H1 (cell line): ENCODE measurements around the gene GTF2A1L. TPM values are rescaled to one million over a fixed set of nuclear protein-coding genes. Genes with fewer than 3 reads are reported as not detected.

Source experiments
- CTCF ChIA-PET: fragments of 300-600 bp; sonication (Branson Sonifier 250); formaldehyde crosslinking; loops from one replicate; lab custom pipeline; 2021; ENCODE audit not compliant: partially characterized antibody; lab: Charles Lee
- POLR2A ChIA-PET: fragments of 300-600 bp; sonication (Branson Sonifier 250); formaldehyde crosslinking; loops from one replicate; lab custom pipeline; 2021; ENCODE audit warnings: inconsistent platforms; ENCODE audit not compliant: partially characterized antibody; lab: Charles Lee
- DNase-seq, 2 experiments: peaks; one replicate each; pipeline versions ENCODE4 v3.0.0 to v3.0.0-alpha.2; 2010 to 2022; ENCODE audit warnings: low spot score in 2 of 2, low read depth in 1 of 2, mixed read lengths in 1 of 2
- FAIRE-seq: peaks from 2 replicates; lab custom pipeline; 2011; peaks lifted over from hg19 to GRCh38; lab: Jason Lieb, UNC
- H2AFZ ChIP-seq: 2 replicates; pipeline ENCODE4 v1.8.1; 2012; ENCODE audit warnings: low read length, inconsistent platforms
- H2AK5ac ChIP-seq: 2 replicates; pipeline ENCODE4 v1.6.1; 2013; ENCODE audit warnings: low read depth, low read length
- H2BK120ac ChIP-seq: replicated peaks from 2 replicates; pipeline ENCODE3; 2013; ENCODE audit warnings: low read depth, low read length, inconsistent platforms
- H2BK12ac ChIP-seq: 2 replicates; pipeline ENCODE4 v1.6.1; 2013; ENCODE audit warnings: low read depth, low read length
- H2BK15ac ChIP-seq: 2 replicates; pipeline ENCODE4 v1.6.1; 2013; ENCODE audit warnings: low read length
- H2BK20ac ChIP-seq: 2 replicates; pipeline ENCODE4 v1.6.1; 2013; ENCODE audit warnings: low read length
- H2BK5ac ChIP-seq: 2 replicates; pipeline ENCODE4 v1.6.1; 2013; ENCODE audit warnings: low read depth, low read length
- H3K14ac ChIP-seq: 2 replicates; pipeline ENCODE4 v1.6.1; 2013; ENCODE audit warnings: inconsistent platforms; ENCODE audit not compliant: insufficient read length
- H3K18ac ChIP-seq: 2 replicates; pipeline ENCODE4 v1.6.1; 2013; ENCODE audit warnings: low read length; ENCODE audit errors: extremely low read depth
- H3K23ac ChIP-seq: 2 replicates; pipeline ENCODE4 v1.6.1; 2013; ENCODE audit warnings: inconsistent platforms; ENCODE audit not compliant: insufficient read length
- H3K23me2 ChIP-seq: 2 replicates; pipeline ENCODE4 v1.6.1; 2013; ENCODE audit warnings: low read depth, low read length
- H3K27ac ChIP-seq: 2 replicates; pipeline ENCODE4 v1.6.1; 2011; ENCODE audit warnings: low read depth, low read length, inconsistent platforms
- H3K27me3 ChIP-seq, 4 experiments: replicated peaks in 1 of 4; 1 replicate in 1 of 4; 2 replicates in 3 of 4; pipeline versions ENCODE4 v1.6.1 to v1.8.1; 2011 to 2013; ENCODE audit warnings: low read length in 3 of 4, mild to moderate bottlenecking in 3 of 4, inconsistent platforms in 2 of 4, mixed read lengths in 2 of 4, moderate library complexity in 1 of 4; ENCODE audit not compliant: control insufficient read depth in 3 of 4, insufficient read depth in 3 of 4; ENCODE audit errors: extremely low read depth in 1 of 4
- H3K36me3 ChIP-seq, 4 experiments: 2 replicates each; pipeline versions ENCODE4 v1.6.1 to v1.8.1; 2011 to 2013; ENCODE audit warnings: mild to moderate bottlenecking in 4 of 4, low read length in 3 of 4, moderate library complexity in 2 of 4, control low read depth in 1 of 4, inconsistent platforms in 1 of 4; ENCODE audit not compliant: insufficient read depth in 4 of 4, control insufficient read depth in 2 of 4
- H3K4ac ChIP-seq: replicated peaks from 2 replicates; pipeline ENCODE3; 2013; ENCODE audit warnings: low read length, low read depth, mixed read lengths, inconsistent platforms; ENCODE audit not compliant: insufficient read length
- H3K4me1 ChIP-seq, 4 experiments: replicated peaks in 1 of 4; 1 replicate in 1 of 4; 2 replicates in 3 of 4; pipeline versions ENCODE4 v1.6.1 to v1.8.1; 2011 to 2013; ENCODE audit warnings: low read length in 3 of 4, inconsistent platforms in 2 of 4, mixed read lengths in 1 of 4; ENCODE audit not compliant: insufficient read depth in 4 of 4, control insufficient read depth in 3 of 4
- H3K4me2 ChIP-seq, 2 experiments: 2 replicates each; pipeline versions ENCODE4 v1.6.1 to v1.8.1; 2011 to 2013; ENCODE audit warnings: low read depth in 2 of 2, low read length in 2 of 2, control low read depth in 1 of 2, inconsistent platforms in 1 of 2, mild to moderate bottlenecking in 1 of 2; ENCODE audit not compliant: insufficient read depth in 1 of 2
- H3K4me3 ChIP-seq, 4 experiments: fragments of 200-600, 300-600 bp in 1 of 4; sonication (generic), shearing (Covaris generic), sonication (Bioruptor Twin) in 1 of 4; 2 replicates each; pipeline versions ENCODE4 v1.5.1 to v1.8.1; 2011 to 2016; ENCODE audit warnings: low read length in 4 of 4, low read depth in 3 of 4, control low read depth in 2 of 4, inconsistent platforms in 2 of 4, mild to moderate bottlenecking in 2 of 4, mixed read lengths in 1 of 4, moderate library complexity in 1 of 4; ENCODE audit not compliant: insufficient read depth in 2 of 4; ENCODE audit errors: extremely low read depth in 1 of 4
- H3K56ac ChIP-seq: replicated peaks from 2 replicates; pipeline ENCODE3; 2013; ENCODE audit warnings: low read depth, mild to moderate bottlenecking, mixed read lengths, low read length, inconsistent platforms; ENCODE audit not compliant: insufficient read length
- H3K79me1 ChIP-seq: 2 replicates; pipeline ENCODE4 v1.6.1; 2013; ENCODE audit warnings: low read depth, low read length, control low read depth
- H3K79me2 ChIP-seq, 2 experiments: 2 replicates each; pipeline versions ENCODE4 v1.6.1 to v1.8.1; 2012 to 2013; ENCODE audit warnings: low read length in 2 of 2, mild to moderate bottlenecking in 2 of 2, inconsistent platforms in 1 of 2; ENCODE audit not compliant: insufficient read depth in 2 of 2, control insufficient read depth in 1 of 2
- H3K9ac ChIP-seq, 4 experiments: replicated peaks in 1 of 4; 1 replicate in 1 of 4; 2 replicates in 3 of 4; pipeline versions ENCODE4 v1.6.1 to v1.8.1; 2011 to 2013; ENCODE audit warnings: low read depth in 3 of 4, low read length in 3 of 4, control low read depth in 2 of 4, mild to moderate bottlenecking in 2 of 4, moderate library complexity in 2 of 4, inconsistent platforms in 1 of 4; ENCODE audit errors: extremely low read depth in 1 of 4
- H3K9me3 ChIP-seq, 2 experiments: 2 replicates each; pipeline versions ENCODE4 v1.6.1 to v1.8.1; 2012 to 2013; ENCODE audit warnings: mild to moderate bottlenecking in 2 of 2, moderate library complexity in 2 of 2, control low read depth in 1 of 2, inconsistent platforms in 1 of 2, low read depth in 1 of 2, low read length in 1 of 2, mixed read lengths in 1 of 2; ENCODE audit not compliant: insufficient read depth in 2 of 2
- H4K20me1 ChIP-seq, 2 experiments: replicated peaks in 1 of 2; 2 replicates each; pipeline versions ENCODE3 to v1.8.1; 2011 to 2013; ENCODE audit warnings: inconsistent platforms in 2 of 2, low read length in 2 of 2, mild to moderate bottlenecking in 1 of 2; ENCODE audit not compliant: insufficient read depth in 2 of 2, control insufficient read depth in 1 of 2
- H4K5ac ChIP-seq: 2 replicates; pipeline ENCODE4 v1.6.1; 2013; ENCODE audit warnings: low read length, low read depth, mixed read lengths, inconsistent platforms; ENCODE audit not compliant: insufficient read length
- H4K8ac ChIP-seq: 2 replicates; pipeline ENCODE4 v1.8.0; 2013; ENCODE audit warnings: mild to moderate bottlenecking, moderate library complexity, low read length, inconsistent platforms; ENCODE audit not compliant: insufficient read depth; ENCODE audit errors: extremely low read depth
- H4K91ac ChIP-seq: replicated peaks from 2 replicates; pipeline ENCODE3; 2013; ENCODE audit warnings: low read length, mixed read lengths, inconsistent platforms; ENCODE audit not compliant: insufficient read length
- ASH2L ChIP-seq: fragments of 200-600, 300-600 bp; sonication (generic); IDR thresholded peaks from one replicate; pipeline ENCODE4 v1.7.1; 2017; ENCODE audit warnings: low read length
- ATF2 ChIP-seq: IDR thresholded peaks from 2 replicates; pipeline ENCODE4 v1.6.1; 2012; ENCODE audit warnings: low read length, inconsistent platforms
- FOSL1 ChIP-seq: IDR thresholded peaks from 2 replicates; pipeline ENCODE4 v1.6.1; 2011; ENCODE audit warnings: mild to moderate bottlenecking, low read depth, low read length, moderate library complexity; ENCODE audit not compliant: insufficient read depth
- HDAC6 ChIP-seq: IDR thresholded peaks from one replicate; pipeline ENCODE4 v1.7.1; 2012; ENCODE audit warnings: low read depth, mild to moderate bottlenecking, inconsistent platforms, low read length, moderate library complexity
- KDM1A ChIP-seq: fragments of 200-600, 300-600 bp; sonication (generic); IDR thresholded peaks from 2 replicates; pipeline ENCODE4 v1.7.1; 2016; ENCODE audit warnings: mild to moderate bottlenecking, low read length, borderline replicate concordance
- KDM4A ChIP-seq: IDR thresholded peaks from one replicate; pipeline ENCODE4 v1.7.1; 2012; ENCODE audit warnings: low read depth, mild to moderate bottlenecking, moderate library complexity, low read length, inconsistent platforms; ENCODE audit not compliant: severe bottlenecking
- RAD21 ChIP-seq, 2 experiments: IDR thresholded peaks in 1 of 2; conservative IDR thresholded peaks in 1 of 2; 2 replicates each; pipeline ENCODE4 v1.6.1; 2011; ENCODE audit warnings: low read depth in 2 of 2, low read length in 2 of 2, improper control_type of control experiment in 1 of 2, inconsistent platforms in 1 of 2, mild to moderate bottlenecking in 1 of 2, moderate library complexity in 1 of 2
- SIN3A ChIP-seq, 2 experiments: IDR thresholded peaks in 1 of 2; conservative IDR thresholded peaks in 1 of 2; 2 replicates each; pipeline ENCODE4 v1.6.1; 2011 to 2012; ENCODE audit warnings: low read length in 2 of 2, improper control_type of control experiment in 1 of 2, low read depth in 1 of 2, mild to moderate bottlenecking in 1 of 2
- TAF1 ChIP-seq: IDR thresholded peaks from 2 replicates; pipeline ENCODE4 v1.6.1; 2011; ENCODE audit warnings: mild to moderate bottlenecking, low read depth, low read length
- TBP ChIP-seq: IDR thresholded peaks from 2 replicates; pipeline ENCODE4 v1.6.1; 2011; ENCODE audit warnings: low read depth, low read length, improper control_type of control experiment
- USF2 ChIP-seq: IDR thresholded peaks from 2 replicates; pipeline ENCODE4 v1.6.1; 2011; ENCODE audit warnings: low read length, improper control_type of control experiment
- polyA plus RNA-seq, 7 experiments: library from polyadenylated mRNA; depleted of rRNA in 3 of 7; stranded (reverse) in 5 of 7; unstranded in 2 of 7; fragments of >200 nt in 5 of 7; fragments of 200-250 nt in 2 of 7; gene quantifications; 1 replicate in 5 of 7; 2 replicates in 1 of 7; 4 replicates in 1 of 7; pipeline versions ENCODE4 v1.2.1 to v1.2.3, GENCODE V29; 2011 to 2013; ENCODE audit warnings: missing spikeins in 2 of 7, mixed read lengths in 2 of 7
- total RNA-seq: library from RNA; stranded (reverse); fragmentation: NEBNext Ultra II Directional; extraction: Animal tissue kit (Norgen Biotek cat#: 25700); gene quantifications from 2 replicates; pipeline ENCODE4 v1.2.1, GENCODE V29; 2021

Gene GTF2A1L
- total and polyA plus RNA-seq, 2 of the 8 experiments (the other 6 are each of a cell fraction or from before 2014, with no cell fraction given), result 0.18 TPM; not detected in 1

GRCh38 chr2:48695991-48696390, 78.3 kb downstream of the GTF2A1L start:
- H4K8ac ChIP-seq, result no peak overlapping the region
- DNase-seq, result no peak
- TF ChIP-seq USF2, result no peak
- TF ChIP-seq ATF2, result no peak
- TF ChIP-seq TAF1, result no peak
- no peak for TF ChIP-seq KDM4A
- TF ChIP-seq HDAC6, result no peak
- no peak for TF ChIP-seq ASH2L
- TF ChIP-seq KDM1A, result no peak
- TF ChIP-seq FOSL1, result no peak
- no peak for TF ChIP-seq SIN3A (conservative IDR thresholded peaks at IDR 0.05 in 1 of 2, IDR thresholded peaks at IDR 0.05 in 1 of 2; ENCODE audit: low read depth in 1 of 2, low read length in 2 of 2)
- no peak for TF ChIP-seq RAD21 (IDR thresholded peaks at IDR 0.05 in 1 of 2, conservative IDR thresholded peaks at IDR 0.05 in 1 of 2; ENCODE audit: low read depth in 2 of 2, low read length in 2 of 2)
- no peak for TF ChIP-seq TBP

More at GRCh38 chr2:48695991-48696390, 78.3 kb downstream of the GTF2A1L start:
- no peak overlapping the region for H3K9ac ChIP-seq
- H3K36me3 ChIP-seq, result no peaks in the 10 kb centered on the region
- no peaks in the 10 kb centered on the region for H3K9me3 ChIP-seq
- FAIRE-seq, result no peak
- POLR2A ChIA-PET, result no interaction called here
- CTCF ChIA-PET, result no interaction called here
- no peak overlapping the region for H2AK5ac ChIP-seq
- no peak overlapping the region for H3K4me3 ChIP-seq
- H2AFZ ChIP-seq, result no peak overlapping the region
- H3K56ac ChIP-seq, result no peak overlapping the region
- H3K27ac ChIP-seq, result no peak overlapping the region
- no peak overlapping the region for H2BK20ac ChIP-seq
- no peak overlapping the region for H3K4me2 ChIP-seq
- no peaks in the 10 kb centered on the region for H4K20me1 ChIP-seq
- H4K91ac ChIP-seq, result no peak overlapping the region
- H3K79me1 ChIP-seq, result no peaks in the 10 kb centered on the region
- H3K27me3 ChIP-seq, result no peaks in the 10 kb centered on the region
- no peak overlapping the region for H3K23ac ChIP-seq
- H2BK12ac ChIP-seq, result no peak overlapping the region
- H3K4ac ChIP-seq, result no peak overlapping the region
- peaks cover 4 to 16% (median 9%) of the 10 kb centered on the region in 4 experiments; a peak in 6 of 7 replicates for H3K4me1 ChIP-seq
- no peak overlapping the region for H2BK15ac ChIP-seq
- no peak overlapping the region for H3K14ac ChIP-seq
- H3K79me2 ChIP-seq, result no peaks in the 10 kb centered on the region
- H2BK120ac ChIP-seq, result no peak overlapping the region
- H3K23me2 ChIP-seq, result no peaks in the 10 kb centered on the region; the same call in 1 of the 2 replicates
- no peak overlapping the region for H3K18ac ChIP-seq
- H4K5ac ChIP-seq, result no peak overlapping the region
- H2BK5ac ChIP-seq, result no peak overlapping the region
